OCI-LY3 (cell line): Measurements from ENCODE around the gene ZNRF1.

Experiments used
- EZH2phosphoT487 ChIP-seq: fragments of 200-600 bp; shearing (Covaris generic); IDR thresholded peaks from 2 replicates; pipeline ENCODE4 v1.6.1; 2018; ENCODE audit warnings: antibody characterized with exemption, mixed run types, low read depth
- TF ChIP-seq, protein P1 (sequence below): fragments of 200-600, 300-600 bp; sonication (generic); IDR thresholded peaks from 2 replicates; pipeline ENCODE4 v1.5.1; 2014; ENCODE audit warnings: antibody characterized with exemption, low read length, low read depth

DNA sequence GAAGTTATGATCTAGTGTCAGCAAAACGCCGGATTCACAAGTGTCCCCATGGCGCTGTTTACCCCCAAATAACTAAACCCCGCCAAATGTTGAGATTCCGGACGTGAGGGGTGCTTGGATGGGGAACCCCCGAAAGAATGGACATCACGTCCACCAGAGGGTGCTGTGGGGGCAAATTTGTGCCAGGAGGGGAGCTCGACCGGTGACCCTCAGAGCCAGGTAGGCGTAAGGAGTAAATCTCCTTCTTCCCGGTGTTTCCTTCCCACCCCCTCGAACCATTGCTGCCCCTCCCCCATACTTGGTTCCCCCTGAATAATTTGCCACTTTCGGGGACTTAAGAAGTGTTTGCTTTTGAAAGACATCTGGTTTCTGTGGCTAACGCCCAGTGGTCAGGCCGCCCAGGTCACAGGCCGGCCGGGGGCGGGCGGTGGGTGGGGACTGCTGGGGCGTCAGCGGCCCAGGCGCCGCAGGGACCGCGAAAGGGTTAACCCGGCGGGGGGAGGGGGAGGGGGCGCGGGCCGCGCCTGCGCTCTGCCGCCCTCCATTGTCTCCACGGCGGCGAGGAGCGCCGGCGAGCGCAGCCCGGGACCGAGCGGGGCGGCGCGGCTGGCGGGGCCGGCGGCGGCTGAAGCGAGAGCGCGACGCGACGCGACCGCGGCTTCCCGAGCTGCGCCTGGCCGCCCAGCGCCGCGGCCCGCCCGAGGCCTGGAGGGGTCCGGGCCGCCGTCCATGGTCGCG is at the start of gene ZNRF1:
- TF ChIP-seq, protein P1, sequence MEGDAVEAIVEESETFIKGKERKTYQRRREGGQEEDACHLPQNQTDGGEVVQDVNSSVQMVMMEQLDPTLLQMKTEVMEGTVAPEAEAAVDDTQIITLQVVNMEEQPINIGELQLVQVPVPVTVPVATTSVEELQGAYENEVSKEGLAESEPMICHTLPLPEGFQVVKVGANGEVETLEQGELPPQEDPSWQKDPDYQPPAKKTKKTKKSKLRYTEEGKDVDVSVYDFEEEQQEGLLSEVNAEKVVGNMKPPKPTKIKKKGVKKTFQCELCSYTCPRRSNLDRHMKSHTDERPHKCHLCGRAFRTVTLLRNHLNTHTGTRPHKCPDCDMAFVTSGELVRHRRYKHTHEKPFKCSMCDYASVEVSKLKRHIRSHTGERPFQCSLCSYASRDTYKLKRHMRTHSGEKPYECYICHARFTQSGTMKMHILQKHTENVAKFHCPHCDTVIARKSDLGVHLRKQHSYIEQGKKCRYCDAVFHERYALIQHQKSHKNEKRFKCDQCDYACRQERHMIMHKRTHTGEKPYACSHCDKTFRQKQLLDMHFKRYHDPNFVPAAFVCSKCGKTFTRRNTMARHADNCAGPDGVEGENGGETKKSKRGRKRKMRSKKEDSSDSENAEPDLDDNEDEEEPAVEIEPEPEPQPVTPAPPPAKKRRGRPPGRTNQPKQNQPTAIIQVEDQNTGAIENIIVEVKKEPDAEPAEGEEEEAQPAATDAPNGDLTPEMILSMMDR: peak; percentile 86
- TF ChIP-seq EZH2phosphoT487: no peak
